Body of pancreas (tissue), 4 donors: ENCODE results near the gene BBS4. TPM values are rescaled to one million over a fixed set of nuclear protein-coding genes. Genes with fewer than 3 reads are reported as not detected.

Experiments
- ATAC-seq: fragments of 150-250 bp; one replicate; pipeline ENCODE4 v1.9.1; 2016
- DNase-seq, 4 donors: peaks; one replicate each; pipeline ENCODE4 v3.0.0-alpha.2; 2019
- H3K27ac ChIP-seq, 4 donors: fragments of 200-600 bp; sonication (generic); 1 replicate in 3 of 4; 2 replicates in 1 of 4; pipeline versions ENCODE4 v1.5.1 to v1.6.1; 2016 to 2019; ENCODE audit warnings: mild to moderate bottlenecking in 1 of 4, mixed read lengths in 1 of 4, moderate library complexity in 1 of 4
- H3K27me3 ChIP-seq, 2 donors: fragments of 200-600 bp; sonication (generic); one replicate each; pipeline ENCODE4 v1.6.0; 2016; ENCODE audit warnings: mild to moderate bottlenecking in 1 of 2
- H3K36me3 ChIP-seq, 2 donors: fragments of 200-600 bp; sonication (generic); replicated peaks in 1 of 2; 2 replicates each; pipeline ENCODE4 v1.5.1; 2016; ENCODE audit warnings: low read depth in 2 of 2; ENCODE audit not compliant: insufficient read depth in 1 of 2
- H3K4me1 ChIP-seq: fragments of 200-600 bp; sonication (generic); one replicate; pipeline ENCODE4 v1.6.0; 2016
- H3K4me3 ChIP-seq, 2 donors: fragments of 200-600 bp; sonication (generic); 1 replicate in 1 of 2; 2 replicates in 1 of 2; pipeline ENCODE4 v1.5.1; 2016 to 2019
- H3K9me3 ChIP-seq, 3 donors: fragments of 200-600 bp; sonication (generic); 1 replicate in 2 of 3; 2 replicates in 1 of 3; pipeline ENCODE4 v1.5.1; 2016
- POLR2A ChIP-seq, 3 donors: fragments of 450-650 bp; IDR thresholded peaks; one replicate each; pipeline ENCODE4 v1.6.1; 2016; ENCODE audit warnings: antibody characterized with exemption in 3 of 3, mild to moderate bottlenecking in 2 of 3
- WGBS, 2 donors: methylation state at CpG; one replicate each; pipeline ENCODE4 v1.1.5; 2017; 5-methylcytosine and 5-hydroxymethylcytosine counted together
- intact Hi-C: fragments of 100-400 bp; cut with DNase I; formaldehyde crosslinking; loops from one replicate; pipeline ENCODE4 v1.15.1; 2023
- total RNA-seq, 2 donors: library from RNA; depleted of rRNA; stranded (reverse); fragments of >200 nt; gene quantifications; one replicate each; pipeline ENCODE4 v1.1.0, GENCODE V29; 2016
- TF ChIP-seq, protein P1 (sequence below), 7 experiments: fragments of 450-650 bp in 4 of 7; fragments of 200-600 bp in 3 of 7; sonication (generic) in 3 of 7; IDR thresholded peaks; one replicate each; pipeline ENCODE4 v1.5.1; 2016 to 2019; ENCODE audit warnings: antibody characterized with exemption in 7 of 7

Gene BBS4
- total RNA-seq, 2 donors from 2014 or later: 20.2 to 26.4 TPM

DNA sequence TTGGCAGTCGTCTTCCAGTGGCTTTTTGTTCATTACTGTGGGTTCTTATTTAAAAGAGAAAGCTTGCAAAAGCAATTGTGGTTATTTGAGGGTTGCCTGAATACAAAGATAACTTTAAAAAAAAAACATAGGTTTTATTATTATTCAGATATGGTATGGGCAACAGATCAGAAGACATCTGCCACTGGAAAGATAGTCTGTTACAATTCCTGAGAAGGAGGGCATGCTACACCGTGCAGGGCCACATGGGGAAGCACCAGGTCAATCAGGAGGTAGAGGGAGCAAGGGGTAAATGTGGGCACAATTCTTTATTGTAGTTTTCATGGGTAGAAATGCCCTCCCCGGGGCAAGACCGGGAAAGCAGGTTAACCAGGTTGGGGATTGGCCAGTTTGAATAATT lies 46.5 kb downstream of the BBS4 start:
- intact Hi-C loops: no loop called here
- TF ChIP-seq, protein P1, sequence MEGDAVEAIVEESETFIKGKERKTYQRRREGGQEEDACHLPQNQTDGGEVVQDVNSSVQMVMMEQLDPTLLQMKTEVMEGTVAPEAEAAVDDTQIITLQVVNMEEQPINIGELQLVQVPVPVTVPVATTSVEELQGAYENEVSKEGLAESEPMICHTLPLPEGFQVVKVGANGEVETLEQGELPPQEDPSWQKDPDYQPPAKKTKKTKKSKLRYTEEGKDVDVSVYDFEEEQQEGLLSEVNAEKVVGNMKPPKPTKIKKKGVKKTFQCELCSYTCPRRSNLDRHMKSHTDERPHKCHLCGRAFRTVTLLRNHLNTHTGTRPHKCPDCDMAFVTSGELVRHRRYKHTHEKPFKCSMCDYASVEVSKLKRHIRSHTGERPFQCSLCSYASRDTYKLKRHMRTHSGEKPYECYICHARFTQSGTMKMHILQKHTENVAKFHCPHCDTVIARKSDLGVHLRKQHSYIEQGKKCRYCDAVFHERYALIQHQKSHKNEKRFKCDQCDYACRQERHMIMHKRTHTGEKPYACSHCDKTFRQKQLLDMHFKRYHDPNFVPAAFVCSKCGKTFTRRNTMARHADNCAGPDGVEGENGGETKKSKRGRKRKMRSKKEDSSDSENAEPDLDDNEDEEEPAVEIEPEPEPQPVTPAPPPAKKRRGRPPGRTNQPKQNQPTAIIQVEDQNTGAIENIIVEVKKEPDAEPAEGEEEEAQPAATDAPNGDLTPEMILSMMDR (IDR thresholded peaks at IDR 0.05): no peak
- no peak for TF ChIP-seq POLR2A (IDR thresholded peaks at IDR 0.05)
- WGBS, 2 donors: 84 to 86% methylated on average over 4 of the region's 4 CpGs
- DNase-seq (no peak), ATAC-seq (no peak)
- Histone ChIP-seq H3K27ac (no peak overlapping the region), H3K9me3 (no peaks in the 10 kb centered on the region), H3K4me3 (no peak overlapping the region), H3K27me3 (no peaks in the 10 kb centered on the region), H3K4me1 (peaks cover 19% of the 10 kb centered on the region), H3K36me3 (peaks cover 0 to 10% of the 10 kb centered on the region in 2 donors)

DNA sequence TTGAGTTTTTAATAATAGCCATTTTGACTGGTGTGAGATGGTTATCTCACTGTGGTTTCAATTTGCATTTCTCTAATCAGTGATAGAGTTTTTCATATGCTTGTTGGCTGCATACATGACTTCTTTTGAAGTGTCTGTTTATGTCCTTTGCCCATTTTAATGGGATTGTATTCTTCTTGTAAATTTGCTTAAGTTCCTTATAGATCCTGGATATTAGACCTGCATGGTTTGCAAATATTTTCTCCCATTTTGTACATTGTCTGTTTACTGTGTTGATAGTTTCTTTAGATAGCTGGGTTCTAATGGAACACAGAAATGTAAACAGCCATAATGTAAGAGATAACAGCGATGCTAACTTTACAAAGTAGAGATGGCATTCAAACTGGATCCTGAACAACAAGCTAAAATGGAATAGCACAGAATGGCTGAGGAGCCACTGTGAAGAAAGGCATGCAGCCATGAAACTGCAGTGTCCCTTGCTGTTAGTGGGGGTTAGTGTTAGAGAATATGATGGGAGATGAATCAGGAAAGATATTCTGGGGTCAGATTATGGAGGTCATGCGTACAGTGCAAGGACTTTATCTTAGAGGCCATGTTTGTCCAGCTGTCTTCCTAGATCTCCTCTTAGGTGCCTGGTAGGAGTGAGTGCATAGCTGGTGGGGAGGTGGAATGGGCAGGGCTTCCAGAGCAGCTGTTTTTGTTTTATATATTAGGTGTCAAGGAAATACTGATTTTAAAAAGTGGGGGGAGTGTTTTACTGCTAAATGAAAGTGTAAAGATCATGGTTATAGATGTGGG lies 48.1 kb downstream of the BBS4 start:
- Histone ChIP-seq H3K4me3 (no peak overlapping the region), H3K4me1 (peaks cover 21% of the 10 kb centered on the region), H3K27ac (no peak overlapping the region), H3K9me3 (no peaks in the 10 kb centered on the region), H3K36me3 (peaks cover 0 to 18% of the 10 kb centered on the region in 2 donors), H3K27me3 (no peaks in the 10 kb centered on the region)
- DNase-seq (no peak), ATAC-seq (no peak)
- intact Hi-C loops: no loop called here
- WGBS, 2 donors: 25 to 37% methylated on average over 2 of the region's 2 CpGs
- TF ChIP-seq POLR2A (IDR thresholded peaks at IDR 0.05): no peak
- TF ChIP-seq, protein P1 (IDR thresholded peaks at IDR 0.05): no peak

DNA sequence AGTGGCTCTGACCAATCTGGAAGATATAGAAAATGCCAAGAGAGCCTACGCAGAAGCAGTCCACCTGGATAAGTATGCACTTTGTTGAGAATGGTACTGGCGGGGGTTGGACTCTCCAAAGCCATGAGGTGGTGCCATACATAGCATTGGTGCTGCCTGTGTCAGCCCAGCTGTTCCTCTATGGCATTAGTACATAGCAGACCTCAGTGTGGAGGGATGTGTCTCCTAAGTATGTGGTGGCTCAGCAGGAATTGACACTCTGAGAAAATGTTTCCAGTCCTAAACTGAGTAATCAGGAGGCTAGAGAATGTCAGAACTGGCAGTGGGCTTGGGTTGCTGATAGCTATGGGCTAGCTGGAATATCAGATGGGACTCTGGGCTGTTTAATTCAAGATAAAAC lies 49.1 kb downstream of the BBS4 start:
- ATAC-seq (no peak), DNase-seq (no peak)
- peaks cover 21% of the 10 kb centered on the region for H3K4me1 ChIP-seq
- no peak overlapping the region for H3K4me3 ChIP-seq
- H3K9me3 ChIP-seq: no peaks in the 10 kb centered on the region
- H3K27ac ChIP-seq: no peak overlapping the region
- no peaks in the 10 kb centered on the region for H3K27me3 ChIP-seq
- 89 to 97% methylated on average over 2 of the region's 2 CpGs for WGBS, 2 donors
- intact Hi-C loops: no loop called here
- no peak for TF ChIP-seq POLR2A (IDR thresholded peaks at IDR 0.05)
- TF ChIP-seq, protein P1 (IDR thresholded peaks at IDR 0.05): no peak
- H3K36me3 ChIP-seq: peaks cover 0 to 18% of the 10 kb centered on the region in 2 donors

DNA sequence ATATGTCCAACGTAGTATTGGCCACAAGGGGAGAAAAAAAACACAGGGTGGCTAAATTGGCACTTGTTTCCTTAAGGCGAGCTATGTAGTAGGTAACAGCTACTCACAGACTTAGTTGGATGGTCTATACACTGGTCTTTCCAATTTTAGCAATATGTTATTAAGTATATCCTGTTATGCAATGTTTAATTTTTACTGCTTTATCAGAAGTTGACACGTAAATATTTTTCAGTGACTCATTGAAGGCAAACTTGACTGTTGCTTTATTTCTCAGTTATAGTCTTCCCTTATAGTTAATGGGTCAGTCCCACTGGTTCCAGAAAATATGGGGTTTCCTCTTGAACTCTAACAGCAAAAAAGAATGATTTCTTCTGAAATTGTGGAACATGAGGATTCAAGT lies 51.1 kb downstream of the BBS4 start:
- H3K4me3 ChIP-seq: no peak overlapping the region
- TF ChIP-seq, protein P1 (IDR thresholded peaks at IDR 0.05): peak in 1 of 7 experiments; percentile 5
- TF ChIP-seq POLR2A (IDR thresholded peaks at IDR 0.05): no peak
- no peak for DNase-seq
- H3K27ac ChIP-seq: peak overlapping the region in 1 of 4 donors; percentile 15
- no peak for ATAC-seq
- H3K4me1 ChIP-seq: peaks cover 21% of the 10 kb centered on the region
- WGBS, 2 donors: 71 to 75% methylated on average over 3 of the region's 3 CpGs
- intact Hi-C loops: no loop called here
- H3K27me3 ChIP-seq: no peaks in the 10 kb centered on the region
- no peaks in the 10 kb centered on the region for H3K9me3 ChIP-seq
- H3K36me3 ChIP-seq: peaks cover 0 to 18% of the 10 kb centered on the region in 2 donors

DNA sequence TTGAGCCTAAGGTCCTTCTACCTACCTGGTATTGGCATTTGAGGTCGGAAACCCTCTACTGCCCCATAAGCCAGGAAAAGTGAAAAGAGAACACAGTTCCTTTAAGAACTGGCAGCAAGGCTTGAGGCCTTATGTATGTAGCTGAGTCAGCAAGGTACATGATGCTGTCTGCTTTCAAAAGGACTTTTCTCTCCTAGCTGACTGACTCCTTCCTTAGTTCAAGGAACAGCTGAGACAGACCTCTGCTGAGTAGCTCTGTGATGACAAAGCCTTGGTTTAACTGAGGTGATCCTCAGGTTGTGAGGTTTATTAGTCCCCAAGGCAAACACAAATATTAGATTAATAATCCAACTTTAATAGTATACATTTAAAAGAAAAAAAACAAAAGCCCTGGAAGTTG lies 51.7 kb downstream of the BBS4 start:
- Histone ChIP-seq H3K27me3 (no peaks in the 10 kb centered on the region), H3K36me3 (peaks cover 0 to 18% of the 10 kb centered on the region in 2 donors), H3K9me3 (no peaks in the 10 kb centered on the region), H3K4me1 (peaks cover 21% of the 10 kb centered on the region), H3K4me3 (no peak overlapping the region), H3K27ac (no peak overlapping the region)
- intact Hi-C loops: no loop called here
- no peak for ATAC-seq
- TF ChIP-seq, protein P1 (IDR thresholded peaks at IDR 0.05): no peak
- no peak for TF ChIP-seq POLR2A (IDR thresholded peaks at IDR 0.05)
- 83 to 100% methylated on average over 1 of the region's 1 CpG for WGBS, 2 donors
- DNase-seq: no peak
